Thyroid gland (tissue), 4 donors: ENCODE data around the gene POLL. TPM values are rescaled to one million over a fixed set of nuclear protein-coding genes. Genes with fewer than 3 reads are reported as not detected.

Experiments
- DNase-seq, 2 donors: peaks; one replicate each; pipeline ENCODE4 v3.0.0-alpha.2; 2019
- H3K27ac ChIP-seq, 3 donors: fragments of 200-600 bp; sonication (generic); 1 replicate in 2 of 3; 2 replicates in 1 of 3; pipeline ENCODE4 v1.5.1; 2016 to 2019; ENCODE audit warnings: mild to moderate bottlenecking in 1 of 3, moderate library complexity in 1 of 3
- H3K27me3 ChIP-seq: fragments of 200-600 bp; sonication (generic); one replicate; pipeline ENCODE4 v1.5.1; 2019
- H3K36me3 ChIP-seq, 2 donors: fragments of 200-600 bp; sonication (generic); one replicate each; pipeline ENCODE4 v1.5.1; 2016 to 2019
- H3K4me1 ChIP-seq, 2 donors: fragments of 200-600 bp; sonication (generic); one replicate each; pipeline ENCODE4 v1.5.1; 2017 to 2019
- H3K4me3 ChIP-seq, 3 donors: fragments of 200-600 bp; sonication (generic); replicated peaks in 1 of 3; 1 replicate in 2 of 3; 2 replicates in 1 of 3; pipeline ENCODE4 v1.5.1; 2016; ENCODE audit warnings: mild to moderate bottlenecking in 1 of 3
- H3K9me3 ChIP-seq: fragments of 200-600 bp; sonication (generic); one replicate; pipeline ENCODE4 v1.5.1; 2017
- POLR2A ChIP-seq, 2 donors: fragments of 450-650 bp; IDR thresholded peaks; one replicate each; pipeline ENCODE4 v1.6.1; 2017; ENCODE audit warnings: antibody characterized with exemption in 2 of 2, mild to moderate bottlenecking in 2 of 2, moderate library complexity in 1 of 2
- WGBS, 2 donors: methylation state at CpG; one replicate each; pipeline ENCODE4 v1.1.5; 2017; 5-methylcytosine and 5-hydroxymethylcytosine counted together
- intact Hi-C: fragments of 100-400 bp; cut with DNase I; formaldehyde crosslinking; loops from one replicate; pipeline ENCODE4 v1.15.1; 2023
- total RNA-seq, 4 donors: library from RNA; depleted of rRNA; stranded (reverse); fragments of >200 nt; gene quantifications; one replicate each; pipeline ENCODE4 v1.2.3, GENCODE V29; 2016
- TF ChIP-seq, protein P1 (sequence below), 6 experiments: fragments of 200-600 bp in 3 of 6; fragments of 450-650 bp in 3 of 6; sonication (generic) in 3 of 6; IDR thresholded peaks; one replicate each; pipeline ENCODE4 v1.5.1; 2016 to 2019; ENCODE audit warnings: antibody characterized with exemption in 6 of 6, mild to moderate bottlenecking in 2 of 6, inconsistent platforms in 1 of 6, moderate library complexity in 1 of 6

Gene POLL
- total RNA-seq, 4 donors from 2014 or later = 26.2 to 34.9 (median 33.1) TPM

DNA sequence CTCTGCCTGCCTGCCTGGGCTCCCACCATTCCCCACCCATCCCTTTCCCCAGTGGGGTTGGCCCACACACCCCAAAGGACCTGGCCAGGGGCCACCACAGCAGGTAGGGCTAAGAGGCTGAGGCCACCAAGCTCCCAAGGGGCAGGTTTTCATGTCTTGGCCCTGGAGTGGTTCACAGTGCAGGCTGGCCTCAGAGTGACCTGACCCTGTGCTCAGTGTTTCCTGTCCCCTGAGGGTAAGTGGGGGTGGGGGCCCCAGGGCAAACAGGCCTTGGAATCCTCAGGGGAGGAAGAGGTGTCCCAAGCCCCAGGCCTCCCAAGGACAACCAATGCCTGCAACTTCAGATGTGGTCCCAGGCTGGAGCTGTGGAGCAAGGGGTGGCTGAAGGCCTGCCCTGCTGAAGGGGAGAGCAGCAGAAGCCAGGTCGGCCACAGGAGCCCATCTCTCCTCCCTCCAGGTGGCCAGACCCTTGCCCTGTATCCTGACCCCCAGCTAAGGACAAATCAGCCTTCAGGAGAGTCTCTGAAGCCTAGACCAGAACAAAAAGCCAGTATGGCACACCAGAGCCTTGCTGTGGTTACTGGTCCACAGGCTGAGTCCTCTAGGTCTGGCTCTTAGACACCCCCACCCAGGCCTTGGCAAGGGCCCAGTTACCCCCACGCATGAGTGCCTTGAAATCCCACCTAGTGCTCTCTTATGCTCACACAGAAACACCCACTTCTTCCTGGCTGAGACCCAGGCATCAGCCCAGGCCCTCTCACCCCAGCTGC is 27.6 kb downstream of the POLL start:
- 21 to 44% methylated on average over 2 of the region's 2 CpGs for WGBS, 2 donors
- Histone ChIP-seq H3K4me1 (no peaks in the 10 kb centered on the region), H3K4me3 (no peak overlapping the region), H3K27ac (no peak overlapping the region), H3K36me3 (no peaks in the 10 kb centered on the region), H3K9me3 (no peaks in the 10 kb centered on the region), H3K27me3 (peaks cover 6% of the 10 kb centered on the region)
- peak in 1 of 2 donors; percentile 65 for DNase-seq
- TF ChIP-seq, protein P1, sequence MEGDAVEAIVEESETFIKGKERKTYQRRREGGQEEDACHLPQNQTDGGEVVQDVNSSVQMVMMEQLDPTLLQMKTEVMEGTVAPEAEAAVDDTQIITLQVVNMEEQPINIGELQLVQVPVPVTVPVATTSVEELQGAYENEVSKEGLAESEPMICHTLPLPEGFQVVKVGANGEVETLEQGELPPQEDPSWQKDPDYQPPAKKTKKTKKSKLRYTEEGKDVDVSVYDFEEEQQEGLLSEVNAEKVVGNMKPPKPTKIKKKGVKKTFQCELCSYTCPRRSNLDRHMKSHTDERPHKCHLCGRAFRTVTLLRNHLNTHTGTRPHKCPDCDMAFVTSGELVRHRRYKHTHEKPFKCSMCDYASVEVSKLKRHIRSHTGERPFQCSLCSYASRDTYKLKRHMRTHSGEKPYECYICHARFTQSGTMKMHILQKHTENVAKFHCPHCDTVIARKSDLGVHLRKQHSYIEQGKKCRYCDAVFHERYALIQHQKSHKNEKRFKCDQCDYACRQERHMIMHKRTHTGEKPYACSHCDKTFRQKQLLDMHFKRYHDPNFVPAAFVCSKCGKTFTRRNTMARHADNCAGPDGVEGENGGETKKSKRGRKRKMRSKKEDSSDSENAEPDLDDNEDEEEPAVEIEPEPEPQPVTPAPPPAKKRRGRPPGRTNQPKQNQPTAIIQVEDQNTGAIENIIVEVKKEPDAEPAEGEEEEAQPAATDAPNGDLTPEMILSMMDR (IDR thresholded peaks at IDR 0.05) = no peak
- TF ChIP-seq POLR2A (IDR thresholded peaks at IDR 0.05) = no peak
- intact Hi-C loops = no loop called here

GRCh38 chr10:101559596-101560297 is 28.3 kb downstream of the POLL start:
- no peak for DNase-seq
- H3K4me1 ChIP-seq = no peaks in the 10 kb centered on the region
- H3K27me3 ChIP-seq = peaks cover under 1% of the 10 kb centered on the region
- no peak overlapping the region for H3K27ac ChIP-seq
- 71 to 75% methylated on average over 11 to 12 of the region's 12 CpGs for WGBS, 2 donors
- peaks cover 0 to 2% of the 10 kb centered on the region in 2 donors for H3K36me3 ChIP-seq
- intact Hi-C loops = no loop called here
- H3K9me3 ChIP-seq = no peaks in the 10 kb centered on the region
- TF ChIP-seq POLR2A (IDR thresholded peaks at IDR 0.05) = no peak
- TF ChIP-seq, protein P1 (IDR thresholded peaks at IDR 0.05) = no peak
- H3K4me3 ChIP-seq = no peak overlapping the region

GRCh38 chr10:101558671-101559595 is 29.1 kb downstream of the POLL start:
- Histone ChIP-seq H3K27me3 (no peaks in the 10 kb centered on the region), H3K9me3 (no peaks in the 10 kb centered on the region), H3K4me3 (no peak overlapping the region), H3K4me1 (no peaks in the 10 kb centered on the region), H3K36me3 (peaks cover 0 to 6% of the 10 kb centered on the region in 2 donors), H3K27ac (no peak overlapping the region)
- no peak for DNase-seq
- TF ChIP-seq, protein P1 (IDR thresholded peaks at IDR 0.05) = no peak
- TF ChIP-seq POLR2A (IDR thresholded peaks at IDR 0.05) = no peak
- 78 to 79% methylated on average over 16 of the region's 18 CpGs for WGBS, 2 donors
- intact Hi-C loops = no loop called here

DNA sequence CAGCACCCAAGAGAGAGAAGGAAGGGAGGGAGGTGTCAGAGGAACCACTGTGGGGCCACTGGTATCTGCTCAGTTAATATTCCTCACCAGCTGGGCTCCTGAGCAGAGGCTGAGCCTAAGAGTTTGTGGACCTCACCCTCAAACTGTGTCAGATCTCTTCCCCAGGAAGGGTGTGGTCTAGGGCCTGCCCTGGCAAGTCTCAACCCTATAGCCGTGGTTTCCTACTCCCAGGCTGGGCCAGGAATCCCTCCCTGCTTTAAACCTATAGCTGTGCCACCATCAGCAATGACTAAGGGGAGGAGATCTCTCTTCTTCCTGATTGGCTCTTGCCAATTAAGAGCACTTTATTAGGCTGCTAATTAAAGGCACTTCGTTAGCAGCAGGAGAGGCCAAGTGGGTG is 29.9 kb downstream of the POLL start:
- intact Hi-C loops = no loop called here
- WGBS, 2 donors = 60 to 78% methylated on average over 2 of the region's 2 CpGs

More for the DNA sequence above, 29.9 kb downstream of the POLL start:
- Histone ChIP-seq H3K27ac (no peak overlapping the region), H3K36me3 (peaks cover 4 to 9% of the 10 kb centered on the region in 2 donors), H3K9me3 (no peaks in the 10 kb centered on the region), H3K27me3 (no peaks in the 10 kb centered on the region), H3K4me1 (no peaks in the 10 kb centered on the region), H3K4me3 (no peak overlapping the region)
- no peak for TF ChIP-seq POLR2A (IDR thresholded peaks at IDR 0.05)
- TF ChIP-seq, protein P1 (IDR thresholded peaks at IDR 0.05) = no peak
- no peak for DNase-seq
